Measurements from ENCODE around the gene BDP1.
"Not testable (repeated sequence)": the region's sequence is repeated elsewhere in the genome, so short reads cannot be mapped to it uniquely, and the experiment has no call there.

The BDP1 gene, protein sequence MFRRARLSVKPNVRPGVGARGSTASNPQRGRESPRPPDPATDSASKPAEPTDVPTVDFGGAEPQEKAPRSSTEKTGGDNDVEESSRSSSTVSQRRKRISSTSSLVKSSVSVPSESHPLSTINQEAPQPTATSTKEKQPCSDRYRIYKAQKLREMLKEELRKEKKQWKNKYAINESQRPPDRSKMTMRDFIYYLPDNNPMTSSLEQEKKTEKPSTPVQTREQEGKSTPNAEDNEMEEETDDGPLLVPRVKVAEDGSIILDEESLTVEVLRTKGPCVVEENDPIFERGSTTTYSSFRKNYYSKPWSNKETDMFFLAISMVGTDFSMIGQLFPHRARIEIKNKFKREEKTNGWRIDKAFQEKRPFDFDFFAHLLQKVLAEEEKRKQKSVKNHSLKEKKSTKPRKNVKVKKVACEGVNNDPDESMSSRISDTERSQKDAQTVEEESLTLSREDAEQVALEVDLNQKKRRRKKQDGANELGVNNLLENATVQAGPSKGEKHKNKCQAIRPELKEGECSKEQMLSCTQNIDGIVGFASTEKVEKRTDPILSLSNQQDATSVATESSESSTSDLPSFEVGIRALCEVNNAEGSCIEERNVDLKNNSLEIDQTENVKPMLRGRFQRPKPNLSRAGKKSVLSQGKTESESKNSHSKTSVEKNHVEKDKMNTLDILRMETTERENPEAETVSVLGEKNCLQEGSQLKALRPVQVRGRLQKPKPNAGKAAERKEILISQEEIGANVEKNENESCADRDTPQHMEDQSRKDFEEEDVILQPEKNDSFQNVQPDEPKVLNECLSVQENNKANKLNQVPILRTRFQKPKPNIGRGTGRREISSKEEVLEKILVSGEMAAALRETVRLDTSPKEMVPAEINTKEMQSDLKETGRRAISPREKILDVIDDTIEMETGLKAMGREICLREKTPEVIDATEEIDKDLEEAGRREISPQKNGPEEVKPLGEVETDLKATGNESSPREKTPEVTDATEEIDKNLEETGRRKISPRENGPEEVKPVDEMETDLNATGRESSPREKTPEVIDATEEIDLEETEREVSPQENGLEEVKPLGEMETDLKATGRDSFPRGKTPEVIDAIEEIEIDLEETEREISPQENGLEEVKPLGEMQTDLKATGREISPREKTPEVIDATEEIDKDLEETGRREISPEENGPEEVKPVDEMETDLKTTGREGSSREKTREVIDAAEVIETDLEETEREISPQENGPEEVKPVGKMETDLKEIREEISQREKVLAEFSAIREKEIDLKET (N-terminal part only)
- 288 to 321 reads per million in 2 donors for total RNA-seq

DNA sequence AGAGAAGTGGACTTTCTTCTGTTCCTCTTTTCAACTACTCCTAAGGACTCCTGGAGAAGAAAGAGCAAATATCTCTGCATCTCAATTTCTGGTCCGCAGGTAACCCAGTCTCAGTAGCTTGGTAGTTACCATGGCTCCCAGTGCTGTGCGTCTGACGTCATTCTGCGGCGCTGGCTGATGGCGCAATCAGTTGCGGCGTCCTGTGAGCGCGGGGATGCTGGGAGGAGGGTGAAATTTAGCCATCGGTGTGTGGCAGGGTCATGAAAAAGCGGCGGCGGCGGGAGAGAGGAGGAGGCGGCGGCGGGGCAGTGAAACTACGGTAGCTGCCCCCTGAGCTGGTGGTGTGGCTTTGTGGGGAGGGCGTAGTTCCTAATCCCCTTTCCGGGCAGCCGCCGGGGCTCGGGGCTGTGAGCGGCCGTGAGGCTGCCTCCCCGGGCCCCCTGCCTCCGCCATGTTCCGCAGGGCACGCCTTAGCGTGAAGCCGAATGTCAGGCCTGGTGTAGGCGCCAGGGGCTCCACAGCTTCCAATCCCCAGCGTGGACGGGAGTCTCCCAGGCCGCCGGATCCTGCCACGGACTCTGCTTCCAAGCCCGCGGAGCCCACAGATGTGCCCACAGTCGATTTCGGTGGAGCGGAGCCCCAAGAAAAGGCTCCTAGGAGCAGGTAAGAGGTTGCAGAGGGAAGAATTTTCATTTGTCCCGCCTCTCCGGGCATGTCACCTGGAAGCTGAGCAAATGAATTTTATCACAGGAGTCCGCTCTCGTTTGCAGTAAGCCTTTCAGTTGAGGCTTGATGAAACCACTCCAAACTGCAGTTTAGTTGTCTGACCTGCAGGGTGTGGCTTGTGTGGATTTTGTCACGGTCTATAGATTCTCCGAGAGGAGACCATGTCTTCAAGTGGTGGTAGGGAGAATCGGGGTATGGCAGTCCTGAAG is at the start of gene BDP1:
Gene BDP1, plus strand, starts transcription at position 225 of the 935 bp plus-strand sequence. Its CDS starts 227 bp downstream, at position 452.
- peak; percentile 96 for DNase-seq

DNA sequence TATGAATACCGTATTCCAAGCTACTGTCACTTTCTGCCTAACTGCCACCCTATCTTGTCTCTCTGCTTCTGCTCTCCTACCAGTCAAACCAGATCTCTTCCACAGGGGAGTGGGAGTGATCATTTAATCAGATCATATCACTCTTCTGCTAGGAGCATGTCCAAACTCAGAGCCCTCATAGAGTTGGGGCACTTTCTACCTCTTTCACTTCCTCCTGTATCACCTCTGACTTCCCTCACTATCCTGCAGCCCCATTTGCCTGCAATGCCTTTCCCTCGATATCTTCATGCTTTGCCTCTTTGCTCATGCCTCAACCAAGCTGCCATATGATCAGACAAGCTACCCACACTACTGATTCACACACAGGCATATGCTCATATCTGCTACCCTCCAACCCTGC is 45.4 kb upstream of the BDP1 start:
- not testable (repeated sequence) for DNase-seq

GRCh38 chr5:71415626-71416025 is 39.8 kb upstream of the BDP1 start:
- not testable (repeated sequence) for DNase-seq

GRCh38 chr5:71418026-71418425 is 37.4 kb upstream of the BDP1 start:
- DNase-seq: not testable (repeated sequence)

GRCh38 chr5:71421278-71421677 is 34.2 kb upstream of the BDP1 start:
- not testable (repeated sequence) for DNase-seq

DNA sequence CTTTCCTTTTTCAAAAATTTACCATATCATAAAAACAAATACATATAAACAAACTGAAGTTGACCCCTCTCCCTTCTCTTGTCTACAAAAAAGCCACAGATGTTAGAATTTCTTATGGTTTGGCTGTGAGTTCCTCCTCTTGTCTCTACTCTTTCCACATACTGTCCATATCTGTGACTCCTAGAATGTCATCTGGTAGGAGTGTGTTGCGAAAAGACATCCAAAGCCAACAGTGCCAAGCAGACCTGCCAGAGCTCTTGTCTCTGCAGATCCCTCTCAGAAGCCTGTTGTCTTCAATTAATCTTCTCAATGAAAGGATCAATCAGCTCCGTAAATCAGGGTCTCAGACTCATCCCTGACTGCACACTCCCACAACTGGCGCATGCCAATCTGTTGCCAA is 31.6 kb upstream of the BDP1 start:
- not testable (repeated sequence) for DNase-seq

- not testable (repeated sequence) for DNase-seq
These were observed 28.6 kb upstream of the BDP1 start for GRCh38 chr5:71426686-71427474.

DNA sequence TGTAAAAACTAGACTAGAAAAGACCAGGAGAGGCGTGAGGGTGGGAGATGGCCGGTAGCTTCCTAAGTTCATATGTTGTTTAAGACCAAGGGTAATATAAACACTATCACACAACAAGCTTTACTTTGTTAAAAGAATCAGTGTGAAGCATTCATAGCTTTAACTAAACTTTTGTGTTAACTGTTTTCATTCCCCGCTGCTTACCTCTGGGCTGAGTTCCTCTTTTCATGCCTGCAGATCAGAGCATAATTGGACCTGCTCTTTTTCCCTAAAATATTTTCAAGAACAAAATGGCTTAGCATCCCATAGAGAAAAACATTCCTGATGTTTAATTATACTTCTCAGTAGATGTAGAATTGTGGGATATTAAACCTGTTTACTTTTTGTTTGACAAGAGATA is 23.0 kb upstream of the BDP1 start:
- not testable (repeated sequence) for DNase-seq

DNA sequence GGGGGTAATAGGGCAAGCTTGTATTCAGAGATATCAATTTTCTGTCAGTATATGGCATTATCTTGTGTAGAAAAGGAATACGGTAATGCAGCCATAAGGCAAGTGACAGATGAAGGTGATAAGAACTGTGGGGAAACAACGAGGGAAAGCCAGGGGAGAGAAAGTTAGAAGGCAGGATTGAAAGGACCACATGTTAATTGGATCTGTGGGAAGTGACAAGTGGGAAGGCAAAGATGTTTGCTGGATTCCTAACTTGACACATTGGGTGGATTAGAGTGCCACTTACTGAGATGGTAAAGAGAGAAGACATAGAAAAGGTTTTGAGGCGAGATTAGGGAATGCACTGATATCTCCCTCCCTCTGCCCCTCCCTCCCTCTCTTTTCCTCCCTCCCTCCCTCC is 20.6 kb upstream of the BDP1 start:
- not testable (repeated sequence) for DNase-seq

GRCh38 chr5:71441564-71441963 is 13.9 kb upstream of the BDP1 start:
- not testable (repeated sequence) for DNase-seq

DNA sequence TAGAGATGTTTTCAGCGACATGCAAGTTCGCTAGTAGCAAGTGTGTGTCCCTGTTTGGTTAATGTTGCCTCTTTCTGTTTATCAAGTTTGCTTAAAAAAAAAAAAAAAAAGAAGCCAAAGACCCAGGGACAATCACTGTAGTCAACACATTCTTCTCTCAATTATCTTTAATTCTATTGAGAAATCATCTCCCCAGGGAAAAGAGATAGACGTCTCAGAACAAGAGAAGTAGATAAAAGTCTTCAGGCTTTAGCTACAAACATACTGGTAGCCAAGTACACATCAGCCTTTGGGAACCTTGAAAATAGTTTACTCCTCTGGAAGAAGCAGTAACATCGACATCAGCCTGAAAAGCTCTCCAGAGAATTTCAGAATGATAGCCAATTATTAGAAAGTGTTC is 11.6 kb upstream of the BDP1 start:
- DNase-seq: not testable (repeated sequence)

GRCh38 chr5:71445015-71445414 is 10.4 kb upstream of the BDP1 start:
- DNase-seq: not testable (repeated sequence)

GRCh38 chr5:71445523-71446152 is 9.8 kb upstream of the BDP1 start:
- not testable (repeated sequence) for DNase-seq

DNA sequence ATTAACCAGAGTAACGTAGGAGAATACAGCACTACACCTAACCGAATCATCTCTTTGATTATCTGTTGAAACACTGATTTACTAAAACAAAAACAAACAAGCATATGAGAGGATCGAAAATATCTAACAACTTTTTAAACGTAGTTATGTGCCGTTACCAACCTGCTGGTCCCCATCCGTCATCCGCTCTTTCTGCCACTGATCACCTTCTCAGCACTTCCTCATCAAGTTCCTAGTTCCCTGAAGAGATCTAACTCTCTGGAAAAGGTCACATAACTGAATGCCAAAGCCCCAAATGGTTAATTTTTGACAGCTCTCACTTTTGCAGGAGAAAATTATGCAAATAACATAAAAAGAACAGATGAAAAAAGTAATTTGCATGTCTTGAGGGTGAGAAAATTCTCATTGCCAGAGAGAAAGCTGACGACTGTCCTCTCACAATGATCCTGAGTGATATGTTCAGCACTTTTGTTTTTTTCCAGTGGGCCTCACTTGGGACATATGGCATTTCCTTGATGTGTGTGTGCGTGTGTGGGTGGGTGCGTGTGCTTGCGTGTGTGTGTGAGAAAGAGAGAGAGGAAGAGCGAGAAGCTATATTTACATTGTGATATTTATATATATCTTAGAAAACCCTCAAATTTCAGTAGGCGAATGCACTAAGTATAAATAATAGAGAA is 8.8 kb upstream of the BDP1 start:
- not testable (repeated sequence) for DNase-seq

DNA sequence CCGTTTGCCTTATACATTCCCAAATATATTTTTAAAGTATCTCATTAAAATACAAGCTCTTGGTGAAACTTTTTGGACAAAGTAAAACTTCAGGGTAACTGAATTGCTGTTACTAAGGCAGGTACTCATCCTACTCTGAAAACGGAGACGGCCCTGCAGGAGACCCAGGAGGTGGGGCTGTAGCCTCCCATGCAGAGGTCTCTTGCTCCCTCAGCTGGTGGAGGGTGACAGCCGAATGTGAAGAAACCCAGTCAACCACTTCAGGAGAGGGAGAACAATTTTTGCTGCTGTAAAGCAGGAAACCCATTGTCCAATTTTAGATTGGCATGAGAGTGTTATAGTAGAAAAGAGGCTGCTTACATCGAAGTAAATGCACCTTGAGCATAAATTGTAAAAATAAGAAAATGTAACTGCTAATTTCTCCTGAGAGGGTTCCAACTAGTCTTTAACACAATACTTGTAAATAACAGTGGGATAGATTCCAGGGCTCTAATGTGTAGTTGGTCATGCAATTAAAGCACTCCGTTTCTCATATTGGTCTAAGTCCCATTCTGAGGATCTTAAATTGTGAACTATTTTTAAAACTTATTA is 8.1 kb upstream of the BDP1 start:
- not testable (repeated sequence) for DNase-seq

DNA sequence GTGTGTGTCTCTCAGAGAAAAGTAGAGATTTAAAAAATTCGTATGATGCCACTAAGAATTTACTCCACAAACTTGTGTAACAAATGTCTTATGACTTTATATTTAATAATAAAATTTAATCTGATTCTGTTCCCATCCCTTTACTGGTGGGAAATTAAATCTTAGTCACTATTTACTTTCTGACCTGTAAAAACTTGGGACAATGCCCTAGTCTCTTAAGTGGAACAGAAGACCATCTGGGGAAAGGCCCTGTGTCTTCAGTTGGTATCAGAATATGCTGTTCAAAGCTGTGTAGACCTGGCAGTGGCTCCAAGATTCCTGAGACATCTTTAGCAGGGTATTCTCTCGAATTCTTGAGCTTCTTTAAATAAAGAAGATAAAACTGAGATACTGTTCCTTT is 2.6 kb upstream of the BDP1 start:
- no peak for DNase-seq

DNA sequence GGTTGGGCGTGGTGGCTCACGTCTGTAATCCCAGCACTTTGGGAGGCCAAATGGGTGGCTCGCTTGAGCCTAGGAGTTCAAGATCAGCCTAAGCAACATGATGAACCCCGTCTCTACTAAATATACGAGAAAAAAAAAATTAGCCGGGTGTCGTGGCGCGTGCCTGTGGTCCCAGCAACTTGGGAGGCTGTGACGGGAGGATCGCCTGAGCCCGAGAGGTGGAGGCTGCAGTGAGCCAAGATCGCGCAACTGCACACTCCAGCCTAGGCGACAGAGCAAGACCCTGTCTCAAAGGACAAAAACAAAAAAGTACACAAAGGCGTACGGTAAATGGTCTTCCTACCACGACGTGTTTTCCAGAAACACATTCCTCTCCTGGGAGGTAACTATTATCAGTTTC is 538 bp upstream of the BDP1 start:
- no peak for DNase-seq

- no peak for DNase-seq
These were observed 902 bp downstream of the BDP1 start for GRCh38 chr5:71456362-71456743.

DNA sequence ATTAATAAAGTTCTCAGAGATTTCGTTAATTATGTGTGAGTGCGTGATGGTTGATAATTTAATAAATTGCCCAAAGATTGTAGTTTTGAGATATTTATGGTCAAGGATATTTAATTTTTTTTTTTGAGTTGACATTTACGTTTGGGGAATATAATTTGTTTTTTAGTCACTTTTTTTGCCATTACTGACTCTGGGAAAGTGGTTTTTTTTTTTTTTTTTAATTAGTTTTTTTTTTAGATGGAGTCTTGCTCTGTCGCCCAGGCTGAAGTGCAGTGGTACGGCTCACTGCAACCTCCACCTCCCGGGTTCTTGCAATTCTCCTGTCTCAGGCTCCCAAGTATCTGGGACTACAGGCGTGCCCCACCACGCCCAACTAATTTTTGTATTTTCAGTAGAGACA is 1.7 kb downstream of the BDP1 start:
- no peak for DNase-seq
